Neural cell (in vitro differentiated cells): Measurements from ENCODE around the gene PLCH1. TPM values are rescaled to one million over a fixed set of nuclear protein-coding genes. Genes with fewer than 3 reads are reported as not detected.

ENCODE experiments used
- H2AFZ ChIP-seq: fragments of 200-600, 300-800 bp; sonication (generic), shearing (Covaris generic); 2 replicates; pipeline ENCODE4 v1.6.0; 2014; ENCODE audit warnings: low read depth, mild to moderate bottlenecking, antibody characterized with exemption, low read length, moderate library complexity
- H3F3A ChIP-seq: fragments of 200-600 bp; shearing (Covaris generic); 2 replicates; pipeline ENCODE4 v1.6.1; 2016; ENCODE audit warnings: mild to moderate bottlenecking, moderate library complexity, mixed read lengths, antibody characterized with exemption, low read length; ENCODE audit not compliant: insufficient read depth, poor library complexity, severe bottlenecking
- H3K27ac ChIP-seq: fragments of 200-600, 300-800 bp; sonication (generic), shearing (Covaris generic); 2 replicates; pipeline ENCODE4 v1.5.1; 2014; ENCODE audit warnings: mild to moderate bottlenecking, low read length, moderate library complexity
- H3K27me3 ChIP-seq: fragments of 300-800, 200-600 bp; sonication (generic), shearing (Covaris generic); 2 replicates; pipeline ENCODE4 v1.6.0; 2014; ENCODE audit warnings: mild to moderate bottlenecking, low read depth, low read length, moderate library complexity; ENCODE audit not compliant: insufficient read depth
- H3K36me3 ChIP-seq: fragments of 300-800, 200-600 bp; sonication (generic), shearing (Covaris generic); 2 replicates; pipeline ENCODE4 v1.5.1; 2014; ENCODE audit warnings: mild to moderate bottlenecking, antibody characterized with exemption, low read length, moderate library complexity; ENCODE audit not compliant: insufficient read depth
- H3K4me2 ChIP-seq: fragments of 300-800, 200-600 bp; sonication (generic), shearing (Covaris generic); 2 replicates; pipeline ENCODE4 v1.6.0; 2014; ENCODE audit warnings: mild to moderate bottlenecking, low read length
- H3K4me3 ChIP-seq: fragments of 300-800, 200-600 bp; sonication (generic), shearing (Covaris generic); 2 replicates; pipeline ENCODE4 v1.5.1; 2014; ENCODE audit warnings: mild to moderate bottlenecking, low read length, moderate library complexity
- H3K79me2 ChIP-seq: fragments of 200-600 bp; shearing (Covaris generic); replicated peaks from 2 replicates; pipeline ENCODE4 v1.6.0; 2014; ENCODE audit warnings: mild to moderate bottlenecking, low read length, moderate library complexity; ENCODE audit not compliant: insufficient read depth
- H3K9ac ChIP-seq: fragments of 300-800, 200-600 bp; sonication (generic), shearing (Covaris generic); 2 replicates; pipeline ENCODE4 v1.6.1; 2016; ENCODE audit warnings: mild to moderate bottlenecking, low read length, mixed read lengths
- H3K9me2 ChIP-seq: fragments of 200-600 bp; shearing (Covaris generic); 2 replicates; pipeline ENCODE4 v1.6.1; 2016; ENCODE audit warnings: mild to moderate bottlenecking, low read length, mixed read lengths; ENCODE audit not compliant: insufficient read depth
- H3K9me3 ChIP-seq: fragments of 200-600, 300-800 bp; sonication (generic), shearing (Covaris generic); 2 replicates; pipeline ENCODE4 v1.6.1; 2016; ENCODE audit warnings: mild to moderate bottlenecking, mixed run types, low read length, moderate library complexity, mixed read lengths
- H4K20me1 ChIP-seq: fragments of 200-600 bp; shearing (Covaris generic); 2 replicates; pipeline ENCODE4 v1.6.1; 2016; ENCODE audit warnings: mild to moderate bottlenecking, mixed run types; ENCODE audit not compliant: insufficient read depth
- SMC3 ChIP-seq: fragments of 450-650 bp; conservative IDR thresholded peaks from 2 replicates; pipeline ENCODE4 v1.6.1; 2014; ENCODE audit warnings: antibody characterized with exemption, mild to moderate bottlenecking, moderate library complexity; ENCODE audit not compliant: poor library complexity
- polyA plus RNA-seq: library from polyadenylated mRNA; depleted of rRNA; stranded (reverse); fragments of >200 nt; gene quantifications from 2 replicates; pipeline ENCODE4 v1.2.3, GENCODE V29; 2014
- small RNA-seq, 3 experiments: library from RNA; depleted of rRNA; stranded (forward); fragments of <200 nt; gene quantifications; one replicate each; pipeline ENCODE3, GENCODE V24; 2012
- TF ChIP-seq, protein P1 (sequence below): fragments of 450-650 bp; IDR thresholded peaks from 2 replicates; pipeline ENCODE4 v1.5.1; 2014; ENCODE audit warnings: antibody characterized with exemption, mild to moderate bottlenecking, moderate library complexity; ENCODE audit not compliant: poor library complexity, severe bottlenecking

PLCH1 gene
- polyA plus RNA-seq, 1 donor from 2014 or later: 13.5 TPM

DNA sequence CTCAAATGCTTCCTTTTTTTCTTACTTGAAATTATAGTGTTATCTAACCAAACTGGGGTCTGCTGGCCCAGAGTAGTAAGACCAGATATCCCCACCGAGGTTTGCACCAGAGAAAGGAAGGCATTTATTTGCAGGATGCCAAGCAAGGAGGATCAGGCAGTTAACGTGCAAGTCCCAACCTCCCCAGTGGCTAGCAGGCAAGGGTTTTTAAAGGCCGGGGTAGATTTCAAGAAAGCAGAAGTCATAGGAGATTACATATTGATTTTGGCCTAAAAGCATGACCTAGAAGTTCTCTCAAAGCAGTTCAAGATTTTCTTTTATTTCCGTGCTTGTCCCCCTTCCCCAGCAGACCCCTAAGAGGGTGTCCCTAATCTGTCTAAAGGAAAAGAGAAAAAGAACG is 418.6 kb downstream of the PLCH1 start:
- H3K9me3 ChIP-seq: no peaks in the 10 kb centered on the region
- H2AFZ ChIP-seq: no peak overlapping the region
- no peak overlapping the region for H3K4me3 ChIP-seq
- H3K9me2 ChIP-seq: no peaks in the 10 kb centered on the region
- H3K27me3 ChIP-seq: no peaks in the 10 kb centered on the region
- no peaks in the 10 kb centered on the region for H4K20me1 ChIP-seq
- no peak overlapping the region for H3K9ac ChIP-seq
- H3K36me3 ChIP-seq: no peaks in the 10 kb centered on the region
- H3K79me2 ChIP-seq: no peaks in the 10 kb centered on the region
- TF ChIP-seq, protein P1, sequence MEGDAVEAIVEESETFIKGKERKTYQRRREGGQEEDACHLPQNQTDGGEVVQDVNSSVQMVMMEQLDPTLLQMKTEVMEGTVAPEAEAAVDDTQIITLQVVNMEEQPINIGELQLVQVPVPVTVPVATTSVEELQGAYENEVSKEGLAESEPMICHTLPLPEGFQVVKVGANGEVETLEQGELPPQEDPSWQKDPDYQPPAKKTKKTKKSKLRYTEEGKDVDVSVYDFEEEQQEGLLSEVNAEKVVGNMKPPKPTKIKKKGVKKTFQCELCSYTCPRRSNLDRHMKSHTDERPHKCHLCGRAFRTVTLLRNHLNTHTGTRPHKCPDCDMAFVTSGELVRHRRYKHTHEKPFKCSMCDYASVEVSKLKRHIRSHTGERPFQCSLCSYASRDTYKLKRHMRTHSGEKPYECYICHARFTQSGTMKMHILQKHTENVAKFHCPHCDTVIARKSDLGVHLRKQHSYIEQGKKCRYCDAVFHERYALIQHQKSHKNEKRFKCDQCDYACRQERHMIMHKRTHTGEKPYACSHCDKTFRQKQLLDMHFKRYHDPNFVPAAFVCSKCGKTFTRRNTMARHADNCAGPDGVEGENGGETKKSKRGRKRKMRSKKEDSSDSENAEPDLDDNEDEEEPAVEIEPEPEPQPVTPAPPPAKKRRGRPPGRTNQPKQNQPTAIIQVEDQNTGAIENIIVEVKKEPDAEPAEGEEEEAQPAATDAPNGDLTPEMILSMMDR: no peak
- no peak for TF ChIP-seq SMC3
- H3K27ac ChIP-seq: no peak overlapping the region
- H3K4me2 ChIP-seq: no peak overlapping the region
- H3F3A ChIP-seq: no peaks in the 10 kb centered on the region

Small RNAs within 50 kb of the gene (small RNA-seq; reads per million reads assigned to genes)
- gene AC108729.3: 0 reads per million in 3 experiments
- gene RN7SL715P: 0 reads per million in 3 experiments

Other genes with a start within 250 kb of the PLCH1 start
- 9.0 and 9.8 TPM in 2 replicates for gene C3orf33, start 61.2 kb upstream of the PLCH1 start, polyA plus RNA-seq
- gene SLC33A1, start 109.4 kb upstream of the PLCH1 start, polyA plus RNA-seq: 15.7 and 16.1 TPM in 2 replicates
- gene GMPS, start 125.6 kb upstream of the PLCH1 start, polyA plus RNA-seq: 23.7 and 25.2 TPM in 2 replicates